A549 (cell line): ENCODE data around the gene BICRA. TPM values are rescaled to one million over a fixed set of nuclear protein-coding genes. Genes with fewer than 3 reads are reported as not detected.
A peak's percentile ranks its signal among the peaks of the same experiment; 100 is the strongest.

ENCODE experiments used
- ATAC-seq, 2 experiments: fragments of 200-7000 bp in 1 of 2; fragments of >200 bp in 1 of 2; cut with Nextera tagmentation in 1 of 2; cut with Tn5 transposase in 1 of 2; 3 replicates each; pipeline versions ENCODE4 v1.8.0 to v1.9.1; 2018 to 2020; ENCODE audit warnings: mild to moderate bottlenecking in 1 of 2, moderate library complexity in 1 of 2
- CTCF ChIA-PET: fragments of 300-600 bp; sonication (Branson Sonifier 250); formaldehyde crosslinking; extraction: SDS; loops from one replicate; lab custom pipeline; 2021; ENCODE audit warnings: antibody characterized with exemption, inconsistent platforms; lab: Yijun Ruan, JAX
- POLR2A ChIA-PET: fragments of 350-600 bp; formaldehyde crosslinking; extraction: SDS; loops from one replicate; lab custom pipeline; 2021; ENCODE audit warnings: antibody characterized with exemption, inconsistent platforms; lab: Yijun Ruan, JAX
- DNase-seq, 2 experiments: peaks; one replicate each; pipeline versions ENCODE4 v3.0.0 to v3.0.0-alpha.2; 2011 to 2016; ENCODE audit warnings: low read depth in 1 of 2, low spot score in 1 of 2
- FAIRE-seq: peaks from 2 replicates; lab custom pipeline; 2011; peaks lifted over from hg19 to GRCh38; lab: Jason Lieb, UNC
- H3K27ac ChIP-seq, 2 experiments: fragments of >200 bp; sonication (Bioruptor Twin); formaldehyde crosslinking; 3 replicates each; pipeline ENCODE4 v1.5.1; 2016 to 2017
- H3K4me1 ChIP-seq: fragments of >200 bp; sonication (Bioruptor Twin); formaldehyde crosslinking; 3 replicates; pipeline ENCODE4 v1.6.1; 2016
- H3K4me2 ChIP-seq: fragments of >200 bp; sonication (Bioruptor Twin); formaldehyde crosslinking; 3 replicates; pipeline ENCODE4 v1.6.1; 2016
- H3K4me3 ChIP-seq: fragments of >200 bp; sonication (Bioruptor Twin); formaldehyde crosslinking; 3 replicates; pipeline ENCODE4 v1.5.1; 2016
- H3K9me3 ChIP-seq: fragments of >200 bp; sonication (Bioruptor Twin); formaldehyde crosslinking; 3 replicates; pipeline ENCODE4 v1.6.1; 2016
- ATOH8 ChIP-seq: fragments of 250-450 bp; sonication (Bioruptor Pico); IDR thresholded peaks from 2 replicates; pipeline ENCODE4 v1.5.0; 2020; ENCODE audit warnings: low read depth, mild to moderate bottlenecking, moderate library complexity
- BCL3 ChIP-seq: fragments of >200 bp; sonication (Bioruptor Twin); formaldehyde crosslinking; IDR thresholded peaks from 3 replicates; pipeline ENCODE4 v1.6.1; 2016
- CBX2 ChIP-seq: fragments of 200-600 bp; sonication (generic); IDR thresholded peaks from 2 replicates; pipeline ENCODE4 v1.6.1; 2016; ENCODE audit warnings: low read depth, mild to moderate bottlenecking, borderline replicate concordance
- CBX8 ChIP-seq: fragments of 200-600 bp; sonication (generic); IDR thresholded peaks from 2 replicates; pipeline ENCODE4 v1.6.1; 2016
- CHD2 ChIP-seq: fragments of 150-350 bp; IDR thresholded peaks from 2 replicates; pipeline ENCODE4 v1.6.1; 2014; ENCODE audit warnings: low read length; ENCODE audit not compliant: partially characterized antibody
- E2F6 ChIP-seq: IDR thresholded peaks from 2 replicates; pipeline ENCODE4 v1.6.1; 2012; ENCODE audit warnings: low read depth, borderline replicate concordance
- EHMT2 ChIP-seq: fragments of 200-600 bp; sonication (generic); IDR thresholded peaks from 2 replicates; pipeline ENCODE4 v1.6.1; 2016; ENCODE audit warnings: antibody characterized with exemption, low read depth, mild to moderate bottlenecking, moderate library complexity
- ELK1 ChIP-seq: fragments of 150-350 bp; IDR thresholded peaks from 2 replicates; pipeline ENCODE4 v1.6.1; 2014; ENCODE audit warnings: low read depth, mild to moderate bottlenecking, low read length
- EP300 ChIP-seq, 2 experiments: fragments of >200 bp; sonication (Bioruptor Twin); formaldehyde crosslinking; IDR thresholded peaks; 2 replicates in 1 of 2; 3 replicates in 1 of 2; pipeline ENCODE4 v1.6.1; 2016 to 2017
- FOSB ChIP-seq: fragments of 250-450 bp; sonication (Bioruptor Pico); IDR thresholded peaks from 2 replicates; pipeline ENCODE4 v1.5.0; 2020; ENCODE audit warnings: mild to moderate bottlenecking, moderate library complexity
- FOXS1 ChIP-seq: fragments of 250-450 bp; sonication (Bioruptor Pico); IDR thresholded peaks from 2 replicates; pipeline ENCODE4 v1.5.0; 2020; ENCODE audit warnings: mild to moderate bottlenecking, moderate library complexity
- HDAC2 ChIP-seq: fragments of 200-600 bp; sonication (generic); IDR thresholded peaks from 2 replicates; pipeline ENCODE4 v1.6.1; 2016
- HES2 ChIP-seq: fragments of >200 bp; sonication (Bioruptor Twin); formaldehyde crosslinking; IDR thresholded peaks from 2 replicates; pipeline ENCODE4 v1.6.1; 2016
- HMGXB4 ChIP-seq: fragments of 250-450 bp; sonication (Bioruptor Pico); IDR thresholded peaks from 2 replicates; pipeline ENCODE4 v1.5.0; 2021; ENCODE audit warnings: mild to moderate bottlenecking, moderate library complexity, borderline replicate concordance
- HOXB13 ChIP-seq: fragments of 250-450 bp; sonication (Bioruptor Pico); IDR thresholded peaks from 2 replicates; pipeline ENCODE4 v1.5.0; 2020; ENCODE audit warnings: low read depth, mild to moderate bottlenecking, moderate library complexity
- JUN ChIP-seq, 2 experiments: fragments of >200 bp; sonication (Bioruptor Twin); formaldehyde crosslinking; IDR thresholded peaks; 2 replicates in 1 of 2; 3 replicates in 1 of 2; pipeline ENCODE4 v1.6.1; 2016 to 2017
- JUNB ChIP-seq: fragments of >200 bp; sonication (Bioruptor Twin); formaldehyde crosslinking; IDR thresholded peaks from 2 replicates; pipeline ENCODE4 v1.6.1; 2016
- KDM1A ChIP-seq: fragments of 200-600 bp; sonication (generic); IDR thresholded peaks from 2 replicates; pipeline ENCODE4 v1.6.1; 2016; ENCODE audit warnings: low read depth, mild to moderate bottlenecking
- MAZ ChIP-seq: fragments of 150-350 bp; IDR thresholded peaks from 2 replicates; pipeline ENCODE4 v1.6.1; 2014; ENCODE audit warnings: antibody characterized with exemption, low read depth, low read length, borderline replicate concordance
- MYC ChIP-seq: IDR thresholded peaks from 2 replicates; pipeline ENCODE4 v1.6.1; 2012; ENCODE audit warnings: mild to moderate bottlenecking, inconsistent platforms, low read length, improper control_type of control experiment, borderline replicate concordance
- NFE2L2 ChIP-seq: fragments of 150-350 bp; conservative IDR thresholded peaks from 2 replicates; pipeline ENCODE4 v1.6.1; 2014; ENCODE audit warnings: low read length
- POLR2A ChIP-seq: IDR thresholded peaks from 2 replicates; pipeline ENCODE4 v1.6.1; 2012; ENCODE audit warnings: mild to moderate bottlenecking, low read length
- RCOR1 ChIP-seq: fragments of 150-350 bp; IDR thresholded peaks from 2 replicates; pipeline ENCODE4 v1.6.1; 2014; ENCODE audit warnings: antibody characterized with exemption, low read length, low read depth
- SMC3 ChIP-seq: fragments of >200 bp; sonication (Bioruptor Twin); formaldehyde crosslinking; IDR thresholded peaks from 3 replicates; pipeline ENCODE4 v1.6.1; 2018; ENCODE audit warnings: inconsistent platforms
- TFCP2L1 ChIP-seq: fragments of 250-450 bp; sonication (Bioruptor Pico); IDR thresholded peaks from 2 replicates; pipeline ENCODE4 v1.5.0; 2021; ENCODE audit warnings: mild to moderate bottlenecking
- TP53 ChIP-seq: fragments of 250-450 bp; sonication (Bioruptor Pico); IDR thresholded peaks from 2 replicates; pipeline ENCODE4 v1.5.0; 2021; ENCODE audit warnings: mild to moderate bottlenecking, moderate library complexity
- USF2 ChIP-seq: fragments of 450-650 bp; IDR thresholded peaks from 2 replicates; pipeline ENCODE4 v1.6.1; 2014; ENCODE audit warnings: antibody characterized with exemption
- ZFP36 ChIP-seq: fragments of 450-650 bp; IDR thresholded peaks from 2 replicates; pipeline ENCODE4 v1.6.1; 2014; ENCODE audit warnings: borderline replicate concordance; ENCODE audit not compliant: partially characterized antibody
- ZNF302 ChIP-seq: fragments of 250-450 bp; sonication (Bioruptor Pico); IDR thresholded peaks from 2 replicates; pipeline ENCODE4 v1.9.0; 2021; ENCODE audit warnings: inconsistent platforms, mild to moderate bottlenecking, moderate library complexity
- WGBS: methylation state at CpG from one replicate; pipeline ENCODE4 v1.1.6; 2017; ENCODE audit errors: missing lambda C conversion rate; 5-methylcytosine and 5-hydroxymethylcytosine counted together
- polyA plus RNA-seq, 4 experiments: library from polyadenylated mRNA; depleted of rRNA in 3 of 4; stranded (reverse); fragments of >200 nt; fragmentation: RNase III in 1 of 4; extraction: RNeasy Plus Mini Kit Qiagen cat#74134 plus additional on column Dnase treatment in 1 of 4; gene quantifications; 2 replicates in 3 of 4; 3 replicates in 1 of 4; pipeline ENCODE4 v1.2.3, GENCODE V29; 2011 to 2017

Gene BICRA
- polyA plus RNA-seq, 2 of the 4 experiments (the other 2 are of a cell fraction): 0.83 to 12.4 TPM

- DNase-seq (peak; percentile 94 to 98), ATAC-seq (peak; percentile 64 to 79), FAIRE-seq (peak; percentile 86)
- 8% methylated on average over 21 of the region's 21 CpGs for WGBS
- peak overlapping the region; percentile 87 for H3K4me2 ChIP-seq
- H3K27ac ChIP-seq: peak overlapping the region; percentile 74 to 82
- peak overlapping the region; percentile 43 for H3K4me3 ChIP-seq
- ChIA-PET CTCF (interaction anchor here (0.7 to 6.8 kb wide), 4 partner anchors 42 to 250 kb away, joined by 3 to 40 read pairs (median 14); partner anchors contain the start of genes DHX34 and NAPA), POLR2A (interaction anchor here (0.6 to 2.0 kb wide), 3 partner anchors 12 to 97 kb away, joined by 3 to 13 read pairs (median 4); no protein-coding TSS in a partner anchor)
- H3K9me3 ChIP-seq: no peaks in the 10 kb centered on the region
- peaks cover 17% of the 10 kb centered on the region for H3K4me1 ChIP-seq
- TF ChIP-seq MYC: no peak
- TF ChIP-seq E2F6: no peak
- peak; percentile 45; the same call in 1 of the 2 replicates for TF ChIP-seq JUNB
- no peak for TF ChIP-seq CBX8
- TF ChIP-seq TP53: no peak
- no peak for TF ChIP-seq RCOR1
- peak in 1 of 2 experiments; percentile 71; a peak in 2 of 5 replicates for TF ChIP-seq JUN (IDR thresholded peaks at IDR 0.05)
- TF ChIP-seq HOXB13: no peak
- no peak for TF ChIP-seq KDM1A
- TF ChIP-seq ZFP36: no peak
- no peak for TF ChIP-seq ZNF302 (CRISPR knock-in tag)
- TF ChIP-seq USF2: no peak
- TF ChIP-seq MAZ: 0 out of 2 replicates have a peak, but pooled peaks have one; percentile 35
- TF ChIP-seq HES2: no peak
- TF ChIP-seq POLR2A: no peak
- no peak for TF ChIP-seq ATOH8
- no peak for TF ChIP-seq CHD2
- TF ChIP-seq HMGXB4 (CRISPR knock-in tag): no peak
- peak; percentile 90; the same call in 1 of the 2 replicates for TF ChIP-seq FOXS1 (CRISPR knock-in tag)
- TF ChIP-seq EP300 (IDR thresholded peaks at IDR 0.05): no peak
- no peak for TF ChIP-seq ELK1
- TF ChIP-seq BCL3: no peak
- TF ChIP-seq HDAC2: no peak
- no peak for TF ChIP-seq EHMT2
- no peak for TF ChIP-seq FOSB
- peak; percentile 17; the same call in 1 of the 3 replicates for TF ChIP-seq SMC3
- no peak for TF ChIP-seq CBX2
- TF ChIP-seq TFCP2L1: no peak
- no peak for TF ChIP-seq NFE2L2
These were observed 10.3 kb upstream of the BICRA start for GRCh38 chr19:47598407-47599349.
